Mucosa of rectum (tissue), 2 donors: ENCODE data around the gene GPR135.
"Not testable (repeated sequence)": the region's sequence is repeated elsewhere in the genome, so short reads cannot be mapped to it uniquely, and the experiment has no call there.

ENCODE experiments used
- H3K27ac ChIP-seq, 2 donors: one replicate each; pipeline ENCODE4 v1.7.0; 2013; ENCODE audit warnings: inconsistent platforms in 2 of 2, low read depth in 2 of 2, low read length in 2 of 2
- H3K27me3 ChIP-seq, 2 donors: one replicate each; pipeline ENCODE4 v1.7.0; 2013; ENCODE audit warnings: low read length in 2 of 2; ENCODE audit not compliant: control insufficient read depth in 2 of 2, insufficient read depth in 2 of 2
- H3K36me3 ChIP-seq, 2 donors: one replicate each; pipeline ENCODE4 v1.7.0; 2013; ENCODE audit warnings: low read length in 2 of 2; ENCODE audit not compliant: control insufficient read depth in 2 of 2, insufficient read depth in 2 of 2
- H3K4me1 ChIP-seq, 2 donors: one replicate each; pipeline ENCODE4 v1.7.0; 2013; ENCODE audit warnings: low read length in 2 of 2, mild to moderate bottlenecking in 1 of 2; ENCODE audit not compliant: control insufficient read depth in 2 of 2, insufficient read depth in 2 of 2
- H3K4me3 ChIP-seq, 2 donors: one replicate each; pipeline ENCODE4 v1.7.0; 2013; ENCODE audit warnings: low read length in 2 of 2
- H3K9ac ChIP-seq, 2 donors: one replicate each; pipeline ENCODE4 v1.7.0; 2013; ENCODE audit warnings: low read length in 2 of 2, low read depth in 1 of 2, mild to moderate bottlenecking in 1 of 2
- H3K9me3 ChIP-seq, 2 donors: one replicate each; pipeline ENCODE4 v1.7.0; 2013; ENCODE audit warnings: low read length in 2 of 2; ENCODE audit not compliant: control insufficient read depth in 2 of 2
- donor health status: healthy.
- donor health status: Normal muscosa, but diverticular disease.

The GPR135 gene

DNA sequence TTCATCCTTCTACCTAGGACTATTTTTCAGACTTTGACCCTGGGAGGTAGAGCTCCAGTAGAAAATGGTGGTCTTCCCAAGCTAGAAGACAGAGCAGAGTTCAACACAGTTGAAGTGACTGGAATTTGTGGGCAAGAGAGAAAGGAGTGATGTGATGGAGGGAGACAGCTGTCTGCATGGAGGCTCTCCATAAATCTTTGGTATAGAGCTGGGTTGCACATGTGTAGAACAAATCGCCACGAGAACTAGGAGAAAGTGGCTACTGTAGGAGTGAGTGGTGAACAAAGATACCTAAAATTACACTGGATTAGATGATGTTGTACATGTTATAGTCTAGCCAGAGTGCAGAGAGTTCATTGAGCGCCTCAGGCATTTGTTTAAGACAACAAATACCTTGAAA lies 14.5 kb downstream of the GPR135 start:
- Histone ChIP-seq H3K27me3 (no peaks in the 10 kb centered on the region), H3K36me3 (peaks cover 0 to 2% of the 10 kb centered on the region in 2 donors), H3K9me3 (no peaks in the 10 kb centered on the region), H3K27ac (no peak overlapping the region), H3K9ac (no peak overlapping the region), H3K4me3 (no peak overlapping the region), H3K4me1 (no peaks in the 10 kb centered on the region)

DNA sequence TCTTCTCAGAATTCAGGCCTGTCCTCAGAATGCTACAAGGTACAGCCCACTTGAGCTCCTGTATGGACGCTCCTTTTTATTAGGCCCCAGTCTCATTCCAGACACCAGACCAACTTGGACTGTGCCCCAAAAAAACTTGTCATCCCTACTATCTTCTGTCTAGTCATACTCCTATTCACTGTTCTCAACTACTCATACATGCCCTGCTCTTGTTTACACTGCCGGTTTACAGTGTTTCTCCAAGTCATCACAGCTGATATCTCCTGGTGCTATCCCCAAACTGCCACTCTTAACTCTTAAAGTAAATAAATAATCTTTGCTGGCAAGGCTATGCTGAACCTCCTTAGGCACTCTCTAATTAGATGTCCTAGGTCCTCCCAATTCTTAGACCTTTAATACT lies 16.5 kb downstream of the GPR135 start:
- not testable (repeated sequence) for H3K27me3 ChIP-seq, H3K9ac ChIP-seq, H3K4me1 ChIP-seq, H3K36me3 ChIP-seq, H3K27ac ChIP-seq, H3K9me3 ChIP-seq, H3K4me3 ChIP-seq

DNA sequence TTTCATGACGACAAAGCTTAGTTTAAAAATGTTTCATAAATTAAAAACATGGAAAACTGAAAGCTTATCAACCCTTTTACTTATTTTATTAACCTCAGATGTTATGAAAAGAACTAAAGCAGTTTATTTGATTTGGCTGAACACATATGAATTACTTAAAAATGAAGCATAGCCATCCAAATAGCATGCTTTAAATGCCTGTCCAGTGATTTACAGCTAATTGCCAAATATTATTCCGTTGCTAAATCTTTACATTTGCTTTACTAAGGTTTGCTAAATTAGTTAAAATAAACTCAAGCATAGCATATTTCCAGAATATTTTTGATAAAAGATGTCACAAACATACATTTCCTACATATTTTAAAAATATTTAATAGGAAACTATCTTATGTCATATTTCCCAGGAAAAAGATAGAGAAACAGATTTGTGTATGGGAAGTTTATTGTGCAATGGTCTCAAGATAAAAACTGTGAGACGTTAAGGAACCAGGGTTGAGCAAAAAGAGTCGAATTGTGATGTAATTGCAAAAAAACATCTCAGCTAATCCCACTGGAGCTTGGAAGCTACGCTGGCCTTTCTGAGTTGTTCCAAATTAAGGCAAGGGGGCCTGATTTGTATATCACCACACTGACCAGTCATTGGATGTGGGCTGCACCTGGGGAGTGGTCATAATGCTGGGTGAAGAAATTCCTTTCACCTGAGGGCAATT lies 25.8 kb downstream of the GPR135 start:
- Histone ChIP-seq H3K4me1 (no peaks in the 10 kb centered on the region), H3K36me3 (no peaks in the 10 kb centered on the region), H3K27me3 (no peaks in the 10 kb centered on the region), H3K9ac (no peak overlapping the region), H3K27ac (no peak overlapping the region), H3K4me3 (no peak overlapping the region), H3K9me3 (no peaks in the 10 kb centered on the region)

DNA sequence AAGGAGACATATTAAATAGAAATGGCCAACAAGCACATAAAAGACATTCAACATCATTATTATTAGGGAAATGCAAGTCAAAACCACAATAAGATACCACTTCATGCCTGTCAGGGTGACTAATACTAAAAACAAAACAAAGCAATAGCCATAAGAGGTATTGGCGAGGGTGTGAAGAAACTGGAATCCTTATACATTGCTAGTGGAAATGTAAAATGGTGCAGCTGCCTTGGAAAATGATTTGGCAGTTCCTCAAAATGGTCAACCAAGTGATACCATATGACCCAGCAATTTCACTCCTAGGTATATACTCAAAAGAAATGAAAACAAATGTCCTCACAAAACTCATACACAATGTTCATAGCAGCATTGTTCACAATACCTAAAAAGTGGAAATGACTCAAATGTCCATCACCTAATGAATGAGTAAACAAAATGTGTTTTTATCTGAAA lies 27.0 kb downstream of the GPR135 start:
- Histone ChIP-seq H3K4me3 (no peak overlapping the region), H3K36me3 (no peaks in the 10 kb centered on the region), H3K27ac (no peak overlapping the region), H3K9me3 (no peaks in the 10 kb centered on the region), H3K27me3 (no peaks in the 10 kb centered on the region), H3K9ac (no peak overlapping the region), H3K4me1 (no peaks in the 10 kb centered on the region)

DNA sequence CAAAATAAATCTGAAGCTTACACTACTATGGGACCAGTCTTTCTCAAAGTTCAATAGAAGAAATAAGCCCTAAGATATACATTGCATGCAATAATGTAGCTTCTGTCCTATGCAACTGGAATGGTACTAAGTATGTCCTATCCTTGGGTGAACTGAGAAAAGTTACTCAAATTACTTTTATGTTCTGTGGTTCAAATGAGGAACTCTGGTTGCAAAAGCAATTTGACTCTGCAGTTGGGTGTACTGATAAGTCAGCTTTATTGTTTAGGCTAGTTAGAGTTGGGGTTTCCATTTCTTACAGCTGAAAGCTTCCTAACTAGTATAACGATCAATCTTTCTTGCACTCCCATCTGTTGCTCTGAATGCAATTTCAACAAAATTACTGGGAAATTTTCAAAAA lies 29.2 kb downstream of the GPR135 start:
- no peaks in the 10 kb centered on the region for H3K9me3 ChIP-seq
- H3K36me3 ChIP-seq, result no peaks in the 10 kb centered on the region
- no peaks in the 10 kb centered on the region for H3K27me3 ChIP-seq

DNA sequence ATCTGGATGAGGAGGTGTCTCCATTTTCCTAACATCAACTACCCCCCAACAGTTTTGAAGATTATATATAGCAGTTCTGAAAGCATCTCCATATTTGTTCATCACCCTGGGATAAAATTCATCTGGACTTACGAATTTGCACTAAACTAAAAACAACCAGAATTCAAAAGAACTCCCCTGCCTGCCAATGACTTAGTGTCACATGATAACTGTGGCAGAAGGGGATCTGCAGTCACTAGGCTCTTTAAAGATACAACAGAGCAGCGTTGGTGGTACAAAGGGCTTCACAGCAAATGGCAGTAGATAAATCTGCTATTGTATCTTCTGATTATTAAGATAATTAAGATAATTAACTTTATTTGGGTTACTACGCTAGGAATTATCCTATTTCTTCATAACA lies 30.1 kb downstream of the GPR135 start:
- H3K27ac ChIP-seq, result no peak overlapping the region

More for the DNA sequence above, 29.2 kb downstream of the GPR135 start:
- no peak overlapping the region for H3K9ac ChIP-seq
- no peaks in the 10 kb centered on the region for H3K4me1 ChIP-seq
- no peak overlapping the region for H3K27ac ChIP-seq
- H3K4me3 ChIP-seq, result no peak overlapping the region

DNA sequence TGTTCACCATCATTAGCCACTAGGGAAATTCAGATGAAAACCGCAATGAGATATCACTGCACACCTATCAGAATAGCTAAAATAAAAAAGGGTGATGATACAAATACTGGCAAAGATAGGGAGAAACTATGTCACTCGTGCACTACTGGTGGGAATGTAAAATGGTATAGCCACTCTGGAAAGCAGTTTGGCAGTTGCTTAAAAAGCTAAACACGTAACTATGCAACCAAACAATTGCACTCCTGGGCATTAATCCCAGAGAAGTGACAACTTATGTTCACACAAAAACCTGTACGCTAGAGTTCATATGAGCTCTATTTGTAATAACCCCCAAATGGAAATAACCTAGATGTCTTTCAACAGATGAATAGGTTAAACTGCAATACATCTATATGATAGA lies 35.4 kb downstream of the GPR135 start:
- no peaks in the 10 kb centered on the region for H3K9me3 ChIP-seq
- H3K9ac ChIP-seq, result no peak overlapping the region
- no peaks in the 10 kb centered on the region for H3K27me3 ChIP-seq
- no peak overlapping the region for H3K4me3 ChIP-seq
- H3K36me3 ChIP-seq, result no peaks in the 10 kb centered on the region
- H3K4me1 ChIP-seq, result no peaks in the 10 kb centered on the region
- H3K27ac ChIP-seq, result no peak overlapping the region

More for the DNA sequence above, 30.1 kb downstream of the GPR135 start:
- H3K4me3 ChIP-seq, result no peak overlapping the region
- H3K9ac ChIP-seq, result no peak overlapping the region
- no peaks in the 10 kb centered on the region for H3K9me3 ChIP-seq
- no peaks in the 10 kb centered on the region for H3K4me1 ChIP-seq
- no peaks in the 10 kb centered on the region for H3K27me3 ChIP-seq
- no peaks in the 10 kb centered on the region for H3K36me3 ChIP-seq

DNA sequence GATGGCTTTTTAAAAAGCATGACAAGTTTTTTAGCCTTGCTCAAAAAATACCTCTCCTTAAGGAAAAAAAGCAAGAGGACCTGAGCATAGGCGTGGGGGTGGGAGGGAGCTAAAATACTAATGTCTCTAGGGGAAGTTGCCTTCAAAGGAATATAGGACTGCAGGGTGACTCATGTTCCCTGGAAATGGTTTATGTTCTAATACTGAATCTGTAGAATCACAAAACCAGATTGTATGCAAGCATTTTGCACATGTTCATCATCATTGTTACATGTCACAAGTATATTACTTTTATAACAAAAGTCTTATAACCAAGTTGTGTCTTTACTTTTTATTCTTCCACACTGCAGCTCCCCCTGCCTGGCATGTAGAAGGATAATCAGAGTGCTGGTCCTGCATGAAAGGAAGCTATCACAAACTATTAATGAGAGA lies 36.6 kb downstream of the GPR135 start:
- H3K36me3 ChIP-seq, result no peaks in the 10 kb centered on the region
- no peaks in the 10 kb centered on the region for H3K27me3 ChIP-seq
- no peaks in the 10 kb centered on the region for H3K4me1 ChIP-seq
- H3K4me3 ChIP-seq, result no peak overlapping the region
- no peaks in the 10 kb centered on the region for H3K9me3 ChIP-seq
- H3K9ac ChIP-seq, result no peak overlapping the region
- H3K27ac ChIP-seq, result no peak overlapping the region

DNA sequence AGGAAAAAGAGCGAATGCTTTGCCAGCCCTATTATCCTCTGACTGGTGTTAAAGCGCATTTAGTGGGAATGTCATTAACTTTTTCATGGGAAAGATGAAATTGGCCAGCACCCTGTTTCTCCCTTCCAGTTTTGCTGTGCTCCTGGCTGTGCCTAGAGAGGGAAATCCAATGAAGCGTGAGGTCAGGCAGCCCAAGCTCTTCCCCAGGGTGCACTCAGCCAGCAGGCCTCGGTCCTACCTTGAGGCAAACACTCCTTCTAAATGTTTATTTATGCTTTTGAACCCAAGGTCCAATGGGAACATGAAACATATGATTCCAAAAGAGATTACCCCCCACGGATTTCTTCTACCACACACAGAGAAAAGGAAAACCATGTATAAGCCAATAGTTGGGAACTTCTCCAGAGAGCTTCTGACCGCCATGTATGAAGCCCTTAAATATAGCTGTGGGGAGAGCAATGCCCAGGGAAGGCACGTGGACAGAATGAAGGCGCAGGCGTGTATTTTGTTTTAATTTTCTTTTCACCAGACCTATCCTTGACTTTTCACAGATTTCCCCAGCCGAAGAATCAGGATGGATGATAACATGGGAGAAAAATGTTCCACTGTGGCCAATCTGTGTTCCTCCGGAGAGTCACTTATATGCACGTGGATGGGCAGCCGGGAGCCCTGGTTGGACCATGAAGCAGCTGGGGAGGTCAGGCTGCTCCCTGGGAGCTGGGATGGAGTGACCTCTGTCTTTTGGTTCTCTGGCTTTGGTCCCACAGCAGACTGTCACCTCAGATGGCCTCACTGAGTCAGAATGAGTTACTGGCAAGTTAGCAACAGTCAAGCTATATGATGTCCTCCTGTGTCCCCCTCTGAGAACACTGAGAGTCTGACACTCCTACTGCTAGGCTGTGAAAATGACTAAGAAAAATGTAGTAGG lies 37.3 kb downstream of the GPR135 start:
- Histone ChIP-seq H3K27ac (no peak overlapping the region), H3K27me3 (no peaks in the 10 kb centered on the region), H3K4me1 (no peaks in the 10 kb centered on the region), H3K9me3 (no peaks in the 10 kb centered on the region), H3K9ac (no peak overlapping the region), H3K36me3 (no peaks in the 10 kb centered on the region), H3K4me3 (no peak overlapping the region)

DNA sequence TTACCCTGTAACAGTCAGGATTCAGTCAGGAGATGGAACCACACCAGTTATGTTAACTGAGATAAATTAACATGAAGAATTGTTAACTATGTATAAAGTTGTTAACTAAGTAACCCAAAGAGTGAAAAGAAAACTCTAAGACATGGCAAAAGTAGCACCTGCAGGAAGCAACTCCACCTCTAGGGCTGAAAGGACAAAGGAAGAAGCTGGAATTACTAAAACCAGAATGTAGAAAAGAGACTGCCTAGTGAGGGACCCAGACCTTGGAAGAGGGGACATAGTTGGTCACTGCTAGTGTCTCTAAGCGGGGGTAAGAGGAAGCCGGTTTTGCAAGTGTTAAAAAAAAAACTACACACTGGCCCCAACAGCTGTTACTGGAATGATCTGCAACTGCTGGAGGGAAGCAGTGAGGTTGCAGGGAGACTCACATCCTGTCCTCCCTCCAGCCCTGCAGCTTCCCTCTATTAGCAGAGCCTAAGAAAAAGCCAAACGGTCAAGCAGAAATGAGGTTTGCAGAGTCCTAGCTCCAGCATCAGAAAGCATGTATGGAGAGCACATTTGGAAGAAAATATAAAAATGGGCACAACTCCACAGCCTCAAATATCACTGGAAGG lies 39.8 kb downstream of the GPR135 start:
- no peak overlapping the region for H3K9ac ChIP-seq
- H3K4me1 ChIP-seq, result no peaks in the 10 kb centered on the region
- H3K4me3 ChIP-seq, result no peak overlapping the region
- H3K27ac ChIP-seq, result no peak overlapping the region
- no peaks in the 10 kb centered on the region for H3K36me3 ChIP-seq
- H3K9me3 ChIP-seq, result no peaks in the 10 kb centered on the region
- no peaks in the 10 kb centered on the region for H3K27me3 ChIP-seq
